Activated CD4-positive, alpha-beta T cell treated with anti-CD3 and anti-CD28 coated beads, Interleukin-2, amount 10 ng/mL, durations not matched to agents 7 days and 5 days (primary cell): ENCODE results near the gene MFGE8. TPM values are rescaled to one million over a fixed set of nuclear protein-coding genes. Genes with fewer than 3 reads are reported as not detected.

Source experiments
- CTCF ChIA-PET: fragments of 350-600 bp; sonication (Branson Sonifier 250); formaldehyde crosslinking; loops from one replicate; lab custom pipeline; 2021; ENCODE audit warnings: antibody characterized with exemption; lab: Charles Lee
- POLR2A ChIA-PET: fragments of 350-600 bp; sonication (Branson Sonifier 250); formaldehyde crosslinking; loops from one replicate; lab custom pipeline; 2021; ENCODE audit warnings: antibody characterized with exemption; lab: Charles Lee
- DNase-seq: peaks from one replicate; pipeline ENCODE4 v3.0.0-alpha.2; 2020
- H3K27ac Mint-ChIP-seq: one replicate; pipeline ENCODE4 v1.8.0; 2021; ENCODE audit warnings: mild to moderate bottlenecking, moderate library complexity, mixed read lengths
- H3K27me3 Mint-ChIP-seq: one replicate; pipeline ENCODE4 v1.8.0; 2021; ENCODE audit warnings: mixed read lengths
- H3K36me3 Mint-ChIP-seq: one replicate; pipeline ENCODE4 v1.8.0; 2021; ENCODE audit warnings: low read depth, mixed read lengths
- H3K4me1 Mint-ChIP-seq: one replicate; pipeline ENCODE4 v1.8.0; 2021; ENCODE audit warnings: mixed read lengths
- H3K4me3 Mint-ChIP-seq: one replicate; pipeline ENCODE4 v1.8.0; 2021; ENCODE audit warnings: mild to moderate bottlenecking, moderate library complexity, mixed read lengths
- H3K9me3 Mint-ChIP-seq: one replicate; pipeline ENCODE4 v1.8.0; 2021; ENCODE audit warnings: mixed read lengths
- total RNA-seq, 2 experiments: library from RNA; stranded (reverse); gene quantifications; one replicate each; pipeline ENCODE4 v1.2.3, GENCODE V29; 2021

MFGE8 gene
- total RNA-seq, 2 experiments from 2014 or later: 57.9 to 58.5 TPM

GRCh38 chr15:88874684-88875083 is 38.5 kb downstream of the MFGE8 start:
- Mint-ChIP-seq H3K4me1 (peaks cover 2% of the 10 kb centered on the region), H3K9me3 (no peaks in the 10 kb centered on the region), H3K36me3 (peaks cover 14% of the 10 kb centered on the region), H3K4me3 (no peak overlapping the region), H3K27me3 (no peaks in the 10 kb centered on the region), H3K27ac (no peak overlapping the region)
- no peak for DNase-seq
- CTCF ChIA-PET: no interaction called here
- POLR2A ChIA-PET: no interaction called here

- Mint-ChIP-seq H3K4me3 (no peak overlapping the region), H3K9me3 (no peaks in the 10 kb centered on the region), H3K36me3 (peaks cover 14% of the 10 kb centered on the region), H3K27me3 (no peaks in the 10 kb centered on the region), H3K4me1 (peaks cover 2% of the 10 kb centered on the region), H3K27ac (no peak overlapping the region)
- CTCF ChIA-PET: no interaction called here
- POLR2A ChIA-PET: no interaction called here
- no peak for DNase-seq
Measured at GRCh38 chr15:88874275-88874674, 38.9 kb downstream of the MFGE8 start.

GRCh38 chr15:88873786-88874185 is 39.4 kb downstream of the MFGE8 start:
- Mint-ChIP-seq H3K4me3 (no peak overlapping the region), H3K36me3 (peaks cover 13% of the 10 kb centered on the region)
- POLR2A ChIA-PET: no interaction called here

GRCh38 chr15:88872706-88873105 is 40.5 kb downstream of the MFGE8 start:
- DNase-seq: no peak
- no peaks in the 10 kb centered on the region for H3K4me1 Mint-ChIP-seq
- H3K27ac Mint-ChIP-seq: no peak overlapping the region
- no peak overlapping the region for H3K4me3 Mint-ChIP-seq
- H3K27me3 Mint-ChIP-seq: no peaks in the 10 kb centered on the region
- no peaks in the 10 kb centered on the region for H3K9me3 Mint-ChIP-seq
- ChIA-PET POLR2A (no interaction called here), CTCF (interaction anchor here (0.6 to 1.4 kb wide), 4 partner anchors 12 to 248 kb away, joined by 3 to 5 read pairs (median 3); no protein-coding TSS in a partner anchor)
- H3K36me3 Mint-ChIP-seq: peaks cover 11% of the 10 kb centered on the region

More at GRCh38 chr15:88873786-88874185, 39.4 kb downstream of the MFGE8 start:
- no peak for DNase-seq
- CTCF ChIA-PET: no interaction called here
- H3K27me3 Mint-ChIP-seq: no peaks in the 10 kb centered on the region
- no peaks in the 10 kb centered on the region for H3K9me3 Mint-ChIP-seq
- H3K4me1 Mint-ChIP-seq: peaks cover 2% of the 10 kb centered on the region
- no peak overlapping the region for H3K27ac Mint-ChIP-seq

GRCh38 chr15:88872106-88872505 is 41.1 kb downstream of the MFGE8 start:
- Mint-ChIP-seq H3K27me3 (no peaks in the 10 kb centered on the region), H3K27ac (no peak overlapping the region), H3K36me3 (peaks cover 10% of the 10 kb centered on the region), H3K4me1 (no peaks in the 10 kb centered on the region), H3K9me3 (no peaks in the 10 kb centered on the region), H3K4me3 (no peak overlapping the region)
- no peak for DNase-seq
- CTCF ChIA-PET: interaction anchor here (1.2 to 1.4 kb wide), 3 partner anchors 11 to 13 kb away, joined by 3 to 5 read pairs (median 3); no protein-coding TSS in a partner anchor
- POLR2A ChIA-PET: no interaction called here

GRCh38 chr15:88871313-88871712 is 41.9 kb downstream of the MFGE8 start:
- CTCF ChIA-PET: interaction anchor here (0.9 to 1.4 kb wide), 2 partner anchors 12 to 247 kb away, joined by 3 read pairs; no protein-coding TSS in a partner anchor
- Mint-ChIP-seq H3K4me3 (no peak overlapping the region), H3K9me3 (no peaks in the 10 kb centered on the region), H3K36me3 (peaks cover 4% of the 10 kb centered on the region), H3K4me1 (no peaks in the 10 kb centered on the region), H3K27me3 (no peaks in the 10 kb centered on the region), H3K27ac (no peak overlapping the region)
- POLR2A ChIA-PET: no interaction called here
- no peak for DNase-seq

GRCh38 chr15:88866295-88866881 is 46.8 kb downstream of the MFGE8 start:
- Mint-ChIP-seq H3K4me1 (no peaks in the 10 kb centered on the region), H3K4me3 (no peak overlapping the region), H3K27ac (no peak overlapping the region), H3K9me3 (no peaks in the 10 kb centered on the region), H3K27me3 (no peaks in the 10 kb centered on the region), H3K36me3 (no peaks in the 10 kb centered on the region)
- POLR2A ChIA-PET: no interaction called here
- DNase-seq: no peak
- CTCF ChIA-PET: no interaction called here

- no peak for DNase-seq
- Mint-ChIP-seq H3K4me3 (no peak overlapping the region), H3K4me1 (no peaks in the 10 kb centered on the region), H3K36me3 (no peaks in the 10 kb centered on the region), H3K9me3 (no peaks in the 10 kb centered on the region), H3K27ac (no peak overlapping the region), H3K27me3 (no peaks in the 10 kb centered on the region)
- ChIA-PET CTCF (no interaction called here), POLR2A (no interaction called here)
Measured at GRCh38 chr15:88865498-88866099, 47.6 kb downstream of the MFGE8 start.

GRCh38 chr15:88864861-88865497 is 48.2 kb downstream of the MFGE8 start:
- Mint-ChIP-seq H3K36me3 (no peaks in the 10 kb centered on the region), H3K4me1 (no peaks in the 10 kb centered on the region), H3K4me3 (no peak overlapping the region), H3K9me3 (no peaks in the 10 kb centered on the region), H3K27ac (no peak overlapping the region), H3K27me3 (no peaks in the 10 kb centered on the region)
- ChIA-PET POLR2A (no interaction called here), CTCF (no interaction called here)
- DNase-seq: no peak

GRCh38 chr15:88863412-88863811 is 49.8 kb downstream of the MFGE8 start:
- POLR2A ChIA-PET: no interaction called here
- no peaks in the 10 kb centered on the region for H3K9me3 Mint-ChIP-seq
- CTCF ChIA-PET: no interaction called here

GRCh38 chr15:88860212-88860611 is 53.0 kb downstream of the MFGE8 start:
- POLR2A ChIA-PET: no interaction called here
- no peaks in the 10 kb centered on the region for H3K4me1 Mint-ChIP-seq

More at GRCh38 chr15:88863412-88863811, 49.8 kb downstream of the MFGE8 start:
- Mint-ChIP-seq H3K27me3 (no peaks in the 10 kb centered on the region), H3K36me3 (no peaks in the 10 kb centered on the region), H3K27ac (no peak overlapping the region), H3K4me1 (no peaks in the 10 kb centered on the region), H3K4me3 (no peak overlapping the region)
- DNase-seq: no peak

GRCh38 chr15:88859550-88859949 is 53.6 kb downstream of the MFGE8 start:
- Mint-ChIP-seq H3K36me3 (peaks cover under 1% of the 10 kb centered on the region), H3K4me1 (no peaks in the 10 kb centered on the region), H3K27me3 (no peaks in the 10 kb centered on the region), H3K9me3 (peaks cover 7% of the 10 kb centered on the region), H3K27ac (no peak overlapping the region), H3K4me3 (no peak overlapping the region)
- POLR2A ChIA-PET: no interaction called here
- CTCF ChIA-PET: interaction anchor here (1.0 to 1.8 kb wide), 2 partner anchors 13 to 24 kb away, joined by 3 to 5 read pairs; no protein-coding TSS in a partner anchor
- DNase-seq: no peak

More at GRCh38 chr15:88860212-88860611, 53.0 kb downstream of the MFGE8 start:
- DNase-seq: no peak
- Mint-ChIP-seq H3K27me3 (no peaks in the 10 kb centered on the region), H3K4me3 (no peak overlapping the region), H3K9me3 (peaks cover under 1% of the 10 kb centered on the region), H3K27ac (no peak overlapping the region), H3K36me3 (no peaks in the 10 kb centered on the region)
- CTCF ChIA-PET: interaction anchor here (0.8 to 1.8 kb wide), 3 partner anchors 12 to 26 kb away, joined by 3 to 5 read pairs (median 3); no protein-coding TSS in a partner anchor

GRCh38 chr15:88858934-88859333 is 54.2 kb downstream of the MFGE8 start:
- POLR2A ChIA-PET: no interaction called here
- H3K9me3 Mint-ChIP-seq: peaks cover 9% of the 10 kb centered on the region
- H3K27me3 Mint-ChIP-seq: no peaks in the 10 kb centered on the region
- DNase-seq: no peak
- no peak overlapping the region for H3K4me3 Mint-ChIP-seq
- H3K36me3 Mint-ChIP-seq: peaks cover 2% of the 10 kb centered on the region
- no peaks in the 10 kb centered on the region for H3K4me1 Mint-ChIP-seq
- no peak overlapping the region for H3K27ac Mint-ChIP-seq
- CTCF ChIA-PET: interaction anchor here (0.6 to 1.8 kb wide), 3 partner anchors 13 to 34 kb away, joined by 3 to 5 read pairs (median 3); no protein-coding TSS in a partner anchor
